Type B pancreatic cell (in vitro differentiated cells): ENCODE data around the gene WDR76. TPM values are rescaled to one million over a fixed set of nuclear protein-coding genes. Genes with fewer than 3 reads are reported as not detected.

Source experiments
- DNase-seq: peaks from one replicate; pipeline ENCODE4 v3.0.0; 2021; ENCODE audit warnings: mixed read lengths; ENCODE audit not compliant: unreplicated experiment; ENCODE audit errors: extremely low spot score
- H3K27ac Mint-ChIP-seq: 2 replicates; pipeline ENCODE4 v1.8.0; 2021; ENCODE audit warnings: mild to moderate bottlenecking, mixed read lengths
- H3K27me3 Mint-ChIP-seq: 2 replicates; pipeline ENCODE4 v1.8.0; 2021; ENCODE audit warnings: mixed read lengths
- H3K36me3 Mint-ChIP-seq: 2 replicates; pipeline ENCODE4 v1.8.0; 2021; ENCODE audit warnings: mixed read lengths
- H3K4me1 Mint-ChIP-seq: one replicate; pipeline ENCODE4 v1.8.0; 2021; ENCODE audit warnings: mixed read lengths; ENCODE audit not compliant: unreplicated experiment
- H3K4me3 Mint-ChIP-seq: 2 replicates; pipeline ENCODE4 v1.8.0; 2021; ENCODE audit warnings: mild to moderate bottlenecking, mixed read lengths
- H3K9me3 Mint-ChIP-seq: 2 replicates; pipeline ENCODE4 v1.8.0; 2021; ENCODE audit warnings: mixed read lengths
- total RNA-seq: library from RNA; stranded (reverse); gene quantifications from 2 replicates; pipeline ENCODE4 v1.2.1, GENCODE V29; 2021; ENCODE audit warnings: low replicate concordance
- TF ChIP-seq, protein P1 (sequence below): fragments of 200-600 bp; sonication (generic); conservative IDR thresholded peaks from 2 replicates; pipeline ENCODE4 v1.5.0; 2021; ENCODE audit warnings: antibody characterized with exemption, mild to moderate bottlenecking

Gene WDR76
- total RNA-seq, 1 donor from 2014 or later: 16.9 TPM

DNA sequence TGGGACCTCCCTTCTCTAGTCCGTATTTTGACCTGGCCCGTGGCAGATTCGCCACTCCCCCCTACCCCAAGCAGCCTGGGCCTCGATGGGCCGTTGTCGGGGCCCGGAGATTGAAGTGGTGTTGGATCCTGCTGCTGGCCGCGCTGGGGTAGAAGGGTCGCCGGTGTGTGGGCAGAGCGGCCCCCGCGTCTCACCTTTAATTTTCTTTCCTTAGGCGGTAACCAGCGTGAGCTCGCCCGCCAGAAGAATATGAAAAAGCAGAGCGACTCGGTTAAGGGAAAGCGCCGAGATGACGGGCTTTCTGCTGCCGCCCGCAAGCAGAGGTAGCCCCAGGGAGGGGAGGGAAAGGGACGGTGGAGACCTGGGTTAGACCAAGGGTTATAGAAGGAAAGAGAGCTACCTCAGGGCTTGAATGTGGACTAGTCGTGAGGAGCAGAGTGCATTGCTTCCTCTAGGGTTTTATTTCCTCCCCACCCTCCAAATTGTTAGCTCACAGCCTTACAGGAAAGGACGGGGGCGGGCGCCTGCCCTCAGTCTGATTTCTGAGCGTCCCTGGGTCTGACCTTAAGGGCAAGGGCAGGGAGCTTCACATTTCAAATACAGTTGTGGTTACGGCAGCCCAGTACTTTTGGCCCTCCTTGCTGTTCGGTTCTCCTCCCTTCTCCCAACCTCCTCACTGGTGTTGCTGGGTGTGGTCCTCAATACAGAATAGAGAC is 33.9 kb upstream of the WDR76 start:
- H3K4me3 Mint-ChIP-seq: peak overlapping the region; percentile 96
- TF ChIP-seq, protein P1, sequence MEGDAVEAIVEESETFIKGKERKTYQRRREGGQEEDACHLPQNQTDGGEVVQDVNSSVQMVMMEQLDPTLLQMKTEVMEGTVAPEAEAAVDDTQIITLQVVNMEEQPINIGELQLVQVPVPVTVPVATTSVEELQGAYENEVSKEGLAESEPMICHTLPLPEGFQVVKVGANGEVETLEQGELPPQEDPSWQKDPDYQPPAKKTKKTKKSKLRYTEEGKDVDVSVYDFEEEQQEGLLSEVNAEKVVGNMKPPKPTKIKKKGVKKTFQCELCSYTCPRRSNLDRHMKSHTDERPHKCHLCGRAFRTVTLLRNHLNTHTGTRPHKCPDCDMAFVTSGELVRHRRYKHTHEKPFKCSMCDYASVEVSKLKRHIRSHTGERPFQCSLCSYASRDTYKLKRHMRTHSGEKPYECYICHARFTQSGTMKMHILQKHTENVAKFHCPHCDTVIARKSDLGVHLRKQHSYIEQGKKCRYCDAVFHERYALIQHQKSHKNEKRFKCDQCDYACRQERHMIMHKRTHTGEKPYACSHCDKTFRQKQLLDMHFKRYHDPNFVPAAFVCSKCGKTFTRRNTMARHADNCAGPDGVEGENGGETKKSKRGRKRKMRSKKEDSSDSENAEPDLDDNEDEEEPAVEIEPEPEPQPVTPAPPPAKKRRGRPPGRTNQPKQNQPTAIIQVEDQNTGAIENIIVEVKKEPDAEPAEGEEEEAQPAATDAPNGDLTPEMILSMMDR: no peak
- H3K36me3 Mint-ChIP-seq: peaks cover 32% of the 10 kb centered on the region
- DNase-seq: no peak
- no peaks in the 10 kb centered on the region for H3K9me3 Mint-ChIP-seq
- H3K27me3 Mint-ChIP-seq: no peaks in the 10 kb centered on the region
- H3K27ac Mint-ChIP-seq: peak overlapping the region; percentile 97
- peaks cover 27% of the 10 kb centered on the region for H3K4me1 Mint-ChIP-seq

DNA sequence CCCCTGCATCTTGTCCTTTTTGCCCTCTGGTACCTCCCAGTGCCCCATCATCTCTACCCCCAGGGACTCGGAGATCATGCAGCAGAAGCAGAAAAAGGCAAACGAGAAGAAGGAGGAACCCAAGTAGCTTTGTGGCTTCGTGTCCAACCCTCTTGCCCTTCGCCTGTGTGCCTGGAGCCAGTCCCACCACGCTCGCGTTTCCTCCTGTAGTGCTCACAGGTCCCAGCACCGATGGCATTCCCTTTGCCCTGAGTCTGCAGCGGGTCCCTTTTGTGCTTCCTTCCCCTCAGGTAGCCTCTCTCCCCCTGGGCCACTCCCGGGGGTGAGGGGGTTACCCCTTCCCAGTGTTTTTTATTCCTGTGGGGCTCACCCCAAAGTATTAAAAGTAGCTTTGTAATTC is 33.2 kb upstream of the WDR76 start:
- Mint-ChIP-seq H3K27me3 (no peaks in the 10 kb centered on the region), H3K36me3 (peaks cover 37% of the 10 kb centered on the region), H3K27ac (peak overlapping the region; percentile 97), H3K4me1 (peaks cover 33% of the 10 kb centered on the region), H3K4me3 (peak overlapping the region; percentile 96), H3K9me3 (no peaks in the 10 kb centered on the region)
- TF ChIP-seq, protein P1: no peak
- DNase-seq: no peak

DNA sequence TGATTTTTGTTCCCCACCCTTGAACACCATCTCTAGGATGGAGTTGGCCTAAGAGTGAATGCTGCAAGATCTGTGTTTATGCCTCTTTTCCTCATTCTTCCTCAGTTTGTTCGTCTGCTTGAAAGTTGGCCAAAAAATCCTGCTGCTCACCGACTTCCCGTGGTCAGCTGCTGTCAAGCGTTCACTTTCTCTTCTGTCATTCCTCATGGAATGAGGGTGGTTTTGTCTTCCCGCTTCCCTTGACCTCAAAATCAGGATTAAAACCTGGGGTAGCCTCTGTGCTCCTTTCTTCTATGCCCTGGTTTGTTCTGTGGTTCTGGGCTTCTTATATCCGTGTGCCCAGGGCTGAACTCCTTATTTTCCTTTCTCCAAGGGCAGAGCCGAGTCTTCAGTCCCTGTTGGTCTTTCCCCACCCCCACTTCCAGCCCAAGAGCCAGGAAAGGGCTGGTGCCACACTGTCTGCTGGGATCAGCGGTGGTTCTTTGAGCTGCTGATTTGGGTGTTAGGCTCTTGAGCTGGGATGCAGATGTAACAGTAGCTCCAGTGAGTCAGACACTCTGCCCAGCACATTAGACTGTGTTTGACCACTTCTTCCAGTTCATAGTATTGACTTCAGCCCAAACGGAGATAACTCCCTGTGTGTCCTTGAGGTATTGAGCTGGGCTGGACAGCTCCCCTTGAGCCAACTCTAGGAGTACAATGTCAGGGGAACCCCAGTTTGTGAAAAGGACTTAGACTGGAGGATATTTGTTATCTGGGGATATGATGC is 32.3 kb upstream of the WDR76 start:
- peak overlapping the region; percentile 97 for H3K27ac Mint-ChIP-seq
- H3K4me1 Mint-ChIP-seq: peaks cover 41% of the 10 kb centered on the region
- H3K9me3 Mint-ChIP-seq: no peaks in the 10 kb centered on the region
- no peaks in the 10 kb centered on the region for H3K27me3 Mint-ChIP-seq
- DNase-seq: no peak
- H3K4me3 Mint-ChIP-seq: peak overlapping the region; percentile 96
- peaks cover 45% of the 10 kb centered on the region for H3K36me3 Mint-ChIP-seq
- TF ChIP-seq, protein P1: no peak

- TF ChIP-seq, protein P1: no peak
- peaks cover 51% of the 10 kb centered on the region for H3K36me3 Mint-ChIP-seq
- peak overlapping the region; percentile 39 for H3K27ac Mint-ChIP-seq
These were observed 31.6 kb upstream of the WDR76 start for GRCh38 chr15:43795197-43795596.

DNA sequence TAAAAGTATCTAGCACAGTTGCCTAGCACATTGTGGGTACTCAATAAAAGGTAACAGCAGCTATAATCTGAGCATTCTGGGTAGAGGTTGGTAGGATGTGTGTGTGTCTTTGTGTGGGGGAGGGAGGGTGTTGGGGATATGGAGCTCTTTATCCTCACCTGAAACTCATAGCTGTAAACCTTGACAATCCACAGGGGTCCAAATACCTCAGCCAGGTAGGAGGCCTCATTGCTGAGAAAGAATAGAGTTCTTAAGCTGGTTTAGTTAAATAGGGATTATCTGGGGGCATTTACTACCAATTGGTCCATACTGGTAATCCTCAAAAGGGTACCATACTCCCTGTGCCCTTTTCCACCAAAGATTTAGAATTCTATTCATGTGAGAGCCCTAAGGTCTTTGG is 30.8 kb upstream of the WDR76 start:
- Mint-ChIP-seq H3K27ac (peak overlapping the region; percentile 68), H3K9me3 (no peaks in the 10 kb centered on the region), H3K27me3 (no peaks in the 10 kb centered on the region), H3K4me3 (peak overlapping the region; percentile 96), H3K36me3 (peaks cover 56% of the 10 kb centered on the region), H3K4me1 (peaks cover 53% of the 10 kb centered on the region)
- TF ChIP-seq, protein P1: no peak
- DNase-seq: no peak

More at GRCh38 chr15:43795197-43795596, 31.6 kb upstream of the WDR76 start:
- no peaks in the 10 kb centered on the region for H3K27me3 Mint-ChIP-seq
- no peak for DNase-seq
- H3K4me3 Mint-ChIP-seq: peak overlapping the region; percentile 96
- H3K4me1 Mint-ChIP-seq: peaks cover 48% of the 10 kb centered on the region
- no peaks in the 10 kb centered on the region for H3K9me3 Mint-ChIP-seq
